ENCODE measurements around the gene SUSD1. TPM values are rescaled to one million over a fixed set of nuclear protein-coding genes. Genes with fewer than 3 reads are reported as not detected.

Gene SUSD1
- total and polyA plus RNA-seq, 2 of the 13 experiments (the other 11 are each of a cell fraction or from before 2014, with no cell fraction given): 25.9 to 32.3 TPM

DNA sequence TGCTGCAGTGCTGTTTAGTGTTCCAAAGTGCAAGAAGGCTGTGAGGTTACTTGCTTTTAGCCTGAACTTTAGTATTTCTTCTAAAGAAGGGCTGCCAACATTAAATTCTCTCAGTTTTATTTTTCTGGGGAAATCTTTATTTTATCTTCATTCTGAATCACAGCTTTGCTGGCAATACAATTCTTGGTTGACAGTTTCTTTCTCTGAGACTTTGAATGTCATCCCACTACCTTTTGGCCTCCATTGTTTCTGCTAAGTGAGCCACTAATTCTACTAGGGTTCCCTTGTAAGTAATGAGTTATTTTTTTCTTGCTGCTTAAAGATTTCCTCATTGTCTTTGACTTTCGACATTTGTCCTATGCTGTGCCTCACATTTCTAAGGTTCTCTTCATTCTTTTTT lies 32.4 kb upstream of the SUSD1 start:
- FAIRE-seq (no peak), DNase-seq (ENCODE audit: low spot score) (no peak), ATAC-seq (no peak)
- Histone ChIP-seq H3K36me3 (replicated peaks in 1 of 2; ENCODE audit: control insufficient read depth in 1 of 2, insufficient read depth in 2 of 2, low read length in 2 of 2) (peaks cover 0 to 26% of the 10 kb centered on the region in 2 experiments; a peak in 2 of 5 replicates), H3K79me2 (ENCODE audit: insufficient read depth, low read length) (no peaks in the 10 kb centered on the region), H3K4me2 (ENCODE audit: low read depth, low read length) (no peak overlapping the region), H3K4me1 (ENCODE audit: insufficient read depth, low read length) (peaks cover 27% of the 10 kb centered on the region), H2AFZ (ENCODE audit: low read length) (no peak overlapping the region), H3K9me3 (ENCODE audit: low read length) (peaks cover 7% of the 10 kb centered on the region), H3K4me3 (replicated peaks in 1 of 3; ENCODE audit: insufficient read depth in 1 of 3, low read depth in 2 of 3, low read length in 3 of 3) (no peak overlapping the region), H3K9ac (ENCODE audit: insufficient read depth, low read depth, low read length) (no peak overlapping the region), H4K20me1 (ENCODE audit: insufficient read depth, low read length) (no peaks in the 10 kb centered on the region), H3K27ac (ENCODE audit: extremely low read length, insufficient read depth, low read length) (no peak overlapping the region), H3K27me3 (ENCODE audit: control insufficient read depth in 1 of 2, insufficient read depth in 2 of 2, low read length in 2 of 2) (no peaks in the 10 kb centered on the region)
- intact Hi-C loops (cut with micrococcal nuclease; ENCODE audit: unreplicated experiment) (no loop called here), in situ Hi-C loops (cut with HindIII; ENCODE audit: extremely low pct_ligation_motif_present, low pct_unique_long_range_greater_than_20kb) (no loop called here)
- no TSS peak for BruUV-seq (replicated peaks)
- TF ChIP-seq ZNF136 (CRISPR knock-in tag; IDR thresholded peaks at IDR 0.05; ENCODE audit: low read depth): 0 out of 2 replicates have a peak, but pooled peaks have one; percentile 76
- TF ChIP-seq MAFK (conservative IDR thresholded peaks at IDR 0.05 in 1 of 2, IDR thresholded peaks at IDR 0.05 in 1 of 2; ENCODE audit: low read length in 2 of 2): peak in 1 of 2 experiments; percentile 34; a peak in 2 of 4 replicates
- no peak for TF ChIP-seq ZNF253 (CRISPR knock-in tag; IDR thresholded peaks at IDR 0.05; ENCODE audit: borderline replicate concordance)
- CTCF ChIA-PET (ENCODE audit: low intra/inter-chr PET ratio, low total read pairs): no interaction called here
- WGBS (ENCODE audit: low lambda C conversion rate): 100% methylated on average over 1 of the region's 1 CpG
- POLR2A ChIA-PET: interaction anchor here (0.8 kb wide), 1 partner anchor 31 kb away, joined by 3 read pairs; no protein-coding TSS in a partner anchor

DNA sequence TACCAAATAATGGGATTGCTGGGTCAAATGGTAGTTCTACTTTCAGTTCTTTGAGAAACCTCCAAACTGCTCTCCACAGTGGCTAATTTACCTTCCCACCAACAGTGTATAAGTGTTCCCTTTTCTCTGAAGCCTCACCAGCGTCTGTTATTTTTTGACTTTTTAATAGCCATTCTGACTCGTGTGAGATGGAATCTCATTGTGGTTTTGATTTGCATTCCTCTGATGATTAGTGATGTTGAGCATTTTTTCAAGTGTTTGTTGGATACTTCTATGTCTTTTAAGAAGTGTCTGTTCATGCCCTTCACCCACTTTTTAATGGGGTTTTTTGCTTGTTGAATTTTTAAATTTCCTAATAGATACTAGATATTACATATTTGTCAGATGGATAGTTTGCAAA lies 28.4 kb upstream of the SUSD1 start:
- intact Hi-C loops (cut with micrococcal nuclease; ENCODE audit: unreplicated experiment) (no loop called here), in situ Hi-C loops (cut with HindIII; ENCODE audit: extremely low pct_ligation_motif_present, low pct_unique_long_range_greater_than_20kb) (no loop called here)
- Histone ChIP-seq H3K9ac (ENCODE audit: insufficient read depth, low read depth, low read length) (no peak overlapping the region), H3K4me1 (ENCODE audit: insufficient read depth, low read length) (peaks cover 9% of the 10 kb centered on the region), H3K79me2 (ENCODE audit: insufficient read depth, low read length) (no peaks in the 10 kb centered on the region), H3K27me3 (ENCODE audit: control insufficient read depth in 1 of 2, insufficient read depth in 2 of 2, low read length in 2 of 2) (no peaks in the 10 kb centered on the region), H4K20me1 (ENCODE audit: insufficient read depth, low read length) (no peaks in the 10 kb centered on the region), H2AFZ (ENCODE audit: low read length) (no peak overlapping the region), H3K4me3 (replicated peaks in 1 of 3; ENCODE audit: insufficient read depth in 1 of 3, low read depth in 2 of 3, low read length in 3 of 3) (no peak overlapping the region), H3K36me3 (replicated peaks in 1 of 2; ENCODE audit: control insufficient read depth in 1 of 2, insufficient read depth in 2 of 2, low read length in 2 of 2) (peaks cover 0 to 6% of the 10 kb centered on the region in 2 experiments; a peak in 1 of 5 replicates), H3K27ac (ENCODE audit: extremely low read length, insufficient read depth, low read length) (no peak overlapping the region), H3K9me3 (ENCODE audit: low read length) (peaks cover 7% of the 10 kb centered on the region), H3K4me2 (ENCODE audit: low read depth, low read length) (no peak overlapping the region)
- POLR2A ChIA-PET: no interaction called here
- no TSS peak for BruUV-seq (replicated peaks)
- WGBS (ENCODE audit: low lambda C conversion rate): 87% methylated on average over 2 of the region's 2 CpGs
- CTCF ChIA-PET (ENCODE audit: low intra/inter-chr PET ratio, low total read pairs): no interaction called here
- DNase-seq (ENCODE audit: low spot score) (no peak), FAIRE-seq (no peak), ATAC-seq (no peak)
- TF ChIP-seq U2AF1 (optimal IDR thresholded peaks at IDR 0.05; ENCODE audit: low read depth, low read length) (no peak), ZNF607 (CRISPR knock-in tag; IDR thresholded peaks at IDR 0.05; ENCODE audit: borderline replicate concordance) (no peak), RBM39 (IDR thresholded peaks at IDR 0.05; ENCODE audit: low read depth, low read length, poor library complexity, severe bottlenecking) (no peak), ZNF12 (CRISPR knock-in tag; IDR thresholded peaks at IDR 0.05) (no peak), NFE2L2 (IDR thresholded peaks at IDR 0.05; ENCODE audit: low read length) (no peak), ZFP41 (CRISPR knock-in tag; IDR thresholded peaks at IDR 0.05; ENCODE audit: borderline replicate concordance) (no peak), TAF15 (IDR thresholded peaks at IDR 0.05; ENCODE audit: low read depth, low read length, poor library complexity, severe bottlenecking) (no peak), ZNF460 (CRISPR knock-in tag; IDR thresholded peaks at IDR 0.05; ENCODE audit: borderline replicate concordance) (no peak)
- TF ChIP-seq, protein P1, sequence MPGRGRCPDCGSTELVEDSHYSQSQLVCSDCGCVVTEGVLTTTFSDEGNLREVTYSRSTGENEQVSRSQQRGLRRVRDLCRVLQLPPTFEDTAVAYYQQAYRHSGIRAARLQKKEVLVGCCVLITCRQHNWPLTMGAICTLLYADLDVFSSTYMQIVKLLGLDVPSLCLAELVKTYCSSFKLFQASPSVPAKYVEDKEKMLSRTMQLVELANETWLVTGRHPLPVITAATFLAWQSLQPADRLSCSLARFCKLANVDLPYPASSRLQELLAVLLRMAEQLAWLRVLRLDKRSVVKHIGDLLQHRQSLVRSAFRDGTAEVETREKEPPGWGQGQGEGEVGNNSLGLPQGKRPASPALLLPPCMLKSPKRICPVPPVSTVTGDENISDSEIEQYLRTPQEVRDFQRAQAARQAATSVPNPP (CRISPR knock-in tag; IDR thresholded peaks at IDR 0.05): no peak
- TF ChIP-seq, protein P2, sequence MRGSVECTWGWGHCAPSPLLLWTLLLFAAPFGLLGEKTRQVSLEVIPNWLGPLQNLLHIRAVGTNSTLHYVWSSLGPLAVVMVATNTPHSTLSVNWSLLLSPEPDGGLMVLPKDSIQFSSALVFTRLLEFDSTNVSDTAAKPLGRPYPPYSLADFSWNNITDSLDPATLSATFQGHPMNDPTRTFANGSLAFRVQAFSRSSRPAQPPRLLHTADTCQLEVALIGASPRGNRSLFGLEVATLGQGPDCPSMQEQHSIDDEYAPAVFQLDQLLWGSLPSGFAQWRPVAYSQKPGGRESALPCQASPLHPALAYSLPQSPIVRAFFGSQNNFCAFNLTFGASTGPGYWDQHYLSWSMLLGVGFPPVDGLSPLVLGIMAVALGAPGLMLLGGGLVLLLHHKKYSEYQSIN (CRISPR knock-in tag; IDR thresholded peaks at IDR 0.05; ENCODE audit: borderline replicate concordance): no peak
- TF ChIP-seq, protein P3, sequence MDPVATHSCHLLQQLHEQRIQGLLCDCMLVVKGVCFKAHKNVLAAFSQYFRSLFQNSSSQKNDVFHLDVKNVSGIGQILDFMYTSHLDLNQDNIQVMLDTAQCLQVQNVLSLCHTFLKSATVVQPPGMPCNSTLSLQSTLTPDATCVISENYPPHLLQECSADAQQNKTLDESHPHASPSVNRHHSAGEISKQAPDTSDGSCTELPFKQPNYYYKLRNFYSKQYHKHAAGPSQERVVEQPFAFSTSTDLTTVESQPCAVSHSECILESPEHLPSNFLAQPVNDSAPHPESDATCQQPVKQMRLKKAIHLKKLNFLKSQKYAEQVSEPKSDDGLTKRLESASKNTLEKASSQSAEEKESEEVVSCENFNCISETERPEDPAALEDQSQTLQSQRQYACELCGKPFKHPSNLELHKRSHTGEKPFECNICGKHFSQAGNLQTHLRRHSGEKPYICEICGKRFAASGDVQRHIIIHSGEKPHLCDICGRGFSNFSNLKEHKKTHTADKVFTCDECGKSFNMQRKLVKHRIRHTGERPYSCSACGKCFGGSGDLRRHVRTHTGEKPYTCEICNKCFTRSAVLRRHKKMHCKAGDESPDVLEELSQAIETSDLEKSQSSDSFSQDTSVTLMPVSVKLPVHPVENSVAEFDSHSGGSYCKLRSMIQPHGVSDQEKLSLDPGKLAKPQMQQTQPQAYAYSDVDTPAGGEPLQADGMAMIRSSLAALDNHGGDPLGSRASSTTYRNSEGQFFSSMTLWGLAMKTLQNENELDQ (CRISPR knock-in tag; IDR thresholded peaks at IDR 0.05; ENCODE audit: borderline replicate concordance): no peak

Data from HepG2 (cell line).